ENCODE measurements around the gene PHYHD1. TPM values are rescaled to one million over a fixed set of nuclear protein-coding genes. Genes with fewer than 3 reads are reported as not detected.
A peak's percentile ranks its signal among the peaks of the same experiment; 100 is the strongest.

The PHYHD1 gene
- total RNA-seq (2021; ENCODE audit: unreplicated experiment) (0.32 TPM), Bru-seq, nascent RNA (percentile 10 among the genes with signal in this experiment), BruChase-seq, experiment 1, labeled RNA remaining after a 6-hour chase (percentile 28 among the genes with signal in this experiment), BruChase-seq, experiment 2, labeled RNA remaining after a 2-hour chase (percentile 15 among the genes with signal in this experiment)
- 0.21 TPM in 1 of 2 replicates, not detected in the other for polyA plus RNA-seq (2012)
- long read RNA-seq: 0 reads

- BruUV-seq (replicated peaks): no TSS peak
- ChIA-PET CTCF (no interaction called here), POLR2A (no interaction called here), RAD21 (ENCODE audit: low non-redundant PET in 1 of 2, low total read pairs in 2 of 2, uncharacterized antibody in 2 of 2, unreplicated experiment in 2 of 2) (no interaction called here)
- Histone ChIP-seq H3K36me3 (ENCODE audit: control insufficient read depth in 1 of 2, insufficient read depth in 2 of 2, low read length in 2 of 2) (0 out of 4 replicates have a peak, but pooled peaks cover 0 to 5% of the 10 kb centered on the region in 2 experiments), H3K27me3 (ENCODE audit: insufficient read depth, low read length) (no peaks in the 10 kb centered on the region), H3K4me1 (ENCODE audit: control insufficient read depth in 1 of 2, insufficient read depth in 2 of 2, low read length in 2 of 2) (no peaks in the 10 kb centered on the region), H3K9me3 (ENCODE audit: control insufficient read depth in 1 of 2, insufficient read depth in 1 of 2, low read depth in 1 of 2, low read length in 2 of 2) (no peaks in the 10 kb centered on the region), H2AFZ (ENCODE audit: low read depth, low read length, poor library complexity, severe bottlenecking) (no peak within 1 kb of the TSS), H3K27ac (ENCODE audit: low read depth, low read length) (no peak within 1 kb of the TSS), H3K4me2 (ENCODE audit: low read length) (no peak within 1 kb of the TSS), H4K20me1 (ENCODE audit: insufficient read depth) (no peaks in the 10 kb centered on the region), H3K9ac (ENCODE audit: low read length) (no peak within 1 kb of the TSS), H3K4me3 (replicated peaks in 1 of 2; ENCODE audit: low read depth in 1 of 2, low read length in 2 of 2) (no peak within 1 kb of the TSS), H3K9me2 (ENCODE audit: insufficient read depth) (no peaks in the 10 kb centered on the region), H3K79me2 (ENCODE audit: insufficient read depth, low read length) (no peaks in the 10 kb centered on the region)
- no peak for ATAC-seq
- TF ChIP-seq SIN3A (IDR thresholded peaks at IDR 0.05; ENCODE audit: low read depth) (no peak), SRF (IDR thresholded peaks at IDR 0.05; ENCODE audit: low read depth) (no peak)
- intact Hi-C loops (cut with micrococcal nuclease): no loop called here
- DNase-seq (ENCODE audit: low read depth, low spot score): no peak
These were observed at the start of gene PHYHD1 for GRCh38 chr9:128920381-128921058. PHYHD1 (plus strand) TSS chr9:128920982; CDS start chr9:128922324, 1,342 bp downstream.

DNA sequence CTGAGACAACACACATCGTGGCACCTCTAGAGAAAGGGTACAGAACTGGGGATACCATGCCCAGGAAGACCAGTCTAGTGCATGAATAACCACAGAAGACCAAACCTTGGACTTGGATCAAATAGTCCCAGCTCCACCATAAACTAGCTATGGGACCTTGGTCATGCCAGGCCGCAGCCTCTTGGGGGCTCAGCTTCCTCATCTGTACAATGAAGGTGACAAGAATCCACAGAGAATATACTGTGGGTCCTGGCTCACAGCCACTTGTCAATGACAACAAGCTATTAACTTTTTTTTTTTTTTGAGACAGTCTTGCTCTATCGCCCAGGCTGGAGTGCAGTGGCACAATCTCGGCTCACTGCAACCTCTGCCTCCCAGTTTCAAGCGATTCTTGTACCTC is 42.9 kb upstream of the PHYHD1 start:
- ChIA-PET POLR2A (interaction anchor here (1.1 kb wide), 1 partner anchor 49 kb away, joined by 3 read pairs; no protein-coding TSS in a partner anchor), RAD21 (ENCODE audit: low non-redundant PET in 1 of 2, low total read pairs in 2 of 2, uncharacterized antibody in 2 of 2, unreplicated experiment in 2 of 2) (interaction anchor here in 1 of 2 experiments (0.8 kb wide), 1 partner anchor 60 kb away, joined by 3 read pairs; the partner anchor contains the start of gene ENDOG), CTCF (interaction anchor here (1.0 to 2.3 kb wide), 4 partner anchors 14 to 60 kb away, joined by 3 to 7 read pairs (median 5); partner anchors contain the start of gene ENDOG)
- Histone ChIP-seq H3K79me2 (ENCODE audit: insufficient read depth, low read length) (peaks cover 11% of the 10 kb centered on the region), H3K9me2 (ENCODE audit: insufficient read depth) (no peaks in the 10 kb centered on the region), H3K27me3 (ENCODE audit: insufficient read depth, low read length) (no peaks in the 10 kb centered on the region), H3K4me2 (ENCODE audit: low read length) (no peak overlapping the region), H3K4me3 (replicated peaks in 1 of 2; ENCODE audit: low read depth in 1 of 2, low read length in 2 of 2) (no peak overlapping the region), H3K27ac (ENCODE audit: low read depth, low read length) (no peak overlapping the region), H3K36me3 (ENCODE audit: control insufficient read depth in 1 of 2, insufficient read depth in 2 of 2, low read length in 2 of 2) (no peaks in the 10 kb centered on the region), H3K4me1 (ENCODE audit: control insufficient read depth in 1 of 2, insufficient read depth in 2 of 2, low read length in 2 of 2) (peaks cover 9 to 34% of the 10 kb centered on the region in 2 experiments; a peak in 3 of 4 replicates), H4K20me1 (ENCODE audit: insufficient read depth) (no peaks in the 10 kb centered on the region), H3K9me3 (ENCODE audit: control insufficient read depth in 1 of 2, insufficient read depth in 1 of 2, low read depth in 1 of 2, low read length in 2 of 2) (no peaks in the 10 kb centered on the region), H3K9ac (ENCODE audit: low read length) (no peak overlapping the region), H2AFZ (ENCODE audit: low read depth, low read length, poor library complexity, severe bottlenecking) (no peak overlapping the region)
- TF ChIP-seq ATF3 (IDR thresholded peaks at IDR 0.05) (no peak), CBX3 (IDR thresholded peaks at IDR 0.05; ENCODE audit: low read depth) (no peak), FOSL1 (IDR thresholded peaks at IDR 0.05; ENCODE audit: low read depth) (no peak), CEBPB (IDR thresholded peaks at IDR 0.05; ENCODE audit: low read depth) (no peak), EZH2 (IDR thresholded peaks at IDR 0.05) (no peak), JUND (IDR thresholded peaks at IDR 0.05) (no peak), ZFX (IDR thresholded peaks at IDR 0.05) (no peak), POLR2A (IDR thresholded peaks at IDR 0.05; ENCODE audit: borderline replicate concordance, extremely low read depth, insufficient read depth, insufficient read length) (no peak)
- TF ChIP-seq, protein P1, sequence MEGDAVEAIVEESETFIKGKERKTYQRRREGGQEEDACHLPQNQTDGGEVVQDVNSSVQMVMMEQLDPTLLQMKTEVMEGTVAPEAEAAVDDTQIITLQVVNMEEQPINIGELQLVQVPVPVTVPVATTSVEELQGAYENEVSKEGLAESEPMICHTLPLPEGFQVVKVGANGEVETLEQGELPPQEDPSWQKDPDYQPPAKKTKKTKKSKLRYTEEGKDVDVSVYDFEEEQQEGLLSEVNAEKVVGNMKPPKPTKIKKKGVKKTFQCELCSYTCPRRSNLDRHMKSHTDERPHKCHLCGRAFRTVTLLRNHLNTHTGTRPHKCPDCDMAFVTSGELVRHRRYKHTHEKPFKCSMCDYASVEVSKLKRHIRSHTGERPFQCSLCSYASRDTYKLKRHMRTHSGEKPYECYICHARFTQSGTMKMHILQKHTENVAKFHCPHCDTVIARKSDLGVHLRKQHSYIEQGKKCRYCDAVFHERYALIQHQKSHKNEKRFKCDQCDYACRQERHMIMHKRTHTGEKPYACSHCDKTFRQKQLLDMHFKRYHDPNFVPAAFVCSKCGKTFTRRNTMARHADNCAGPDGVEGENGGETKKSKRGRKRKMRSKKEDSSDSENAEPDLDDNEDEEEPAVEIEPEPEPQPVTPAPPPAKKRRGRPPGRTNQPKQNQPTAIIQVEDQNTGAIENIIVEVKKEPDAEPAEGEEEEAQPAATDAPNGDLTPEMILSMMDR (IDR thresholded peaks at IDR 0.05 in 2 of 3, conservative IDR thresholded peaks at IDR 0.05 in 1 of 3; ENCODE audit: borderline replicate concordance in 1 of 3, insufficient read depth in 1 of 3, low read depth in 2 of 3, low read length in 2 of 3): no peak
- intact Hi-C loops (cut with micrococcal nuclease): no loop called here
- no peak for DNase-seq (ENCODE audit: low read depth, low spot score)
- no TSS peak for BruUV-seq (replicated peaks)
- no peak for ATAC-seq

All from HCT116 (cell line).